D341Med (cell line): Measurements from ENCODE around the gene EEF1A2.
A peak's percentile ranks its signal among the peaks of the same experiment; 100 is the strongest.

Experiments
- DNase-seq: peaks from one replicate; pipeline ENCODE4 v3.0.0; 2012; ENCODE audit warnings: low spot score

EEF1A2 gene

GRCh38 chr20:63498960-63499337 is at the start of gene EEF1A2:
TSS of gene EEF1A2 (minus strand) at chr20:63499083. CDS start at chr20:63497763, 1,320 bp downstream.
- DNase-seq, result peak; percentile 91

GRCh38 chr20:63548542-63548941 is 49.7 kb upstream of the EEF1A2 start:
- DNase-seq, result no peak

- no peak for DNase-seq
These were observed 49.0 kb upstream of the EEF1A2 start, which contains the start of gene SRMS for GRCh38 chr20:63547725-63548480. TSS of gene SRMS (minus strand) at chr20:63547749. CDS start at chr20:63547463, 286 bp downstream.

GRCh38 chr20:63546956-63547724 is 48.3 kb upstream of the EEF1A2 start:
- no peak for DNase-seq

- DNase-seq, result no peak
These were observed 47.5 kb upstream of the EEF1A2 start for GRCh38 chr20:63546256-63546955.

GRCh38 chr20:63545814-63546213 is 46.9 kb upstream of the EEF1A2 start:
- no peak for DNase-seq

GRCh38 chr20:63544958-63545516 is 46.2 kb upstream of the EEF1A2 start:
- DNase-seq, result no peak

GRCh38 chr20:63544241-63544957 is 45.5 kb upstream of the EEF1A2 start:
- DNase-seq, result no peak

GRCh38 chr20:63543733-63544132 is 44.9 kb upstream of the EEF1A2 start:
- no peak for DNase-seq

- DNase-seq, result no peak
These were observed 44.2 kb upstream of the EEF1A2 start for GRCh38 chr20:63543131-63543530.

- no peak for DNase-seq
These were observed 43.8 kb upstream of the EEF1A2 start for GRCh38 chr20:63542696-63543095.

- no peak for DNase-seq
These were observed 43.2 kb upstream of the EEF1A2 start for GRCh38 chr20:63542031-63542559.

- no peak for DNase-seq
These were observed 42.5 kb upstream of the EEF1A2 start for GRCh38 chr20:63541371-63541770.

- DNase-seq, result no peak
These were observed 41.7 kb upstream of the EEF1A2 start for GRCh38 chr20:63540417-63541186.

- DNase-seq, result no peak
These were observed 40.8 kb upstream of the EEF1A2 start for GRCh38 chr20:63539441-63540370.

- DNase-seq, result no peak
These were observed 40.2 kb upstream of the EEF1A2 start for GRCh38 chr20:63539092-63539430.

GRCh38 chr20:63538204-63539091 is 39.6 kb upstream of the EEF1A2 start:
- no peak for DNase-seq

- DNase-seq, result peak; percentile 95
These were observed 38.8 kb upstream of the EEF1A2 start for GRCh38 chr20:63537525-63538203.
